Body of pancreas (tissue), 4 donors: ENCODE data around the gene GULP1.

ENCODE experiments used
- CTCF ChIP-seq, 7 experiments: fragments of 450-650 bp in 4 of 7; fragments of 200-600 bp in 3 of 7; sonication (generic) in 3 of 7; IDR thresholded peaks; one replicate each; pipeline ENCODE4 v1.5.1; 2016 to 2019; ENCODE audit warnings: antibody characterized with exemption in 7 of 7
- POLR2A ChIP-seq, 3 donors: fragments of 450-650 bp; IDR thresholded peaks; one replicate each; pipeline ENCODE4 v1.6.1; 2016; ENCODE audit warnings: antibody characterized with exemption in 3 of 3, mild to moderate bottlenecking in 2 of 3

GRCh38 chr2:188285049-188285448, 6.6 kb upstream of the GULP1 start:
- TF ChIP-seq CTCF (IDR thresholded peaks at IDR 0.05) = no peak
- no peak for TF ChIP-seq POLR2A (IDR thresholded peaks at IDR 0.05)
